Urinary bladder (tissue), 4 donors: ENCODE data around the gene PAIP2. TPM values are rescaled to one million over a fixed set of nuclear protein-coding genes. Genes with fewer than 3 reads are reported as not detected.
"Not testable (repeated sequence)": the region's sequence is repeated elsewhere in the genome, so short reads cannot be mapped to it uniquely, and the experiment has no call there.

Experiments
- DNase-seq: peaks from one replicate; pipeline ENCODE4 v3.0.0-alpha.2; 2015; ENCODE audit errors: extremely low spot score
- H3K27ac ChIP-seq: one replicate; pipeline ENCODE4 v1.5.1; 2013; ENCODE audit warnings: low read depth, mild to moderate bottlenecking, moderate library complexity
- H3K36me3 ChIP-seq: one replicate; pipeline ENCODE4 v1.6.1; 2013; ENCODE audit warnings: mild to moderate bottlenecking, moderate library complexity; ENCODE audit not compliant: insufficient read depth
- H3K4me1 ChIP-seq: one replicate; pipeline ENCODE4 v1.6.1; 2013; ENCODE audit warnings: mild to moderate bottlenecking, moderate library complexity; ENCODE audit not compliant: insufficient read depth
- H3K4me3 ChIP-seq: one replicate; pipeline ENCODE4 v1.5.1; 2013; ENCODE audit warnings: low read depth, low read length
- WGBS: extraction: QIAGEN DNeasy Blood & Tissue Kit; methylation state at CpG from one replicate; pipeline ENCODE4 v1.1.7; 2013; 5-methylcytosine and 5-hydroxymethylcytosine counted together
- polyA plus RNA-seq: library from polyadenylated mRNA; stranded (reverse); fragments of 200-250 nt; gene quantifications from one replicate; pipeline ENCODE4 v1.2.3, GENCODE V29; 2013
- total RNA-seq: library from RNA; depleted of rRNA; stranded (reverse); fragments of >200 nt; gene quantifications from one replicate; pipeline ENCODE4 v1.2.3, GENCODE V29; 2014
- donor health status: healthy with polysubstance abuse.
- donor health status: healthy.

The PAIP2 gene
- total and polyA plus RNA-seq, 2 donors, result 91.9 to 110 TPM

- WGBS, result 98% methylated on average over 10 of the region's 10 CpGs
- not testable (repeated sequence) for H3K4me3 ChIP-seq, H3K4me1 ChIP-seq, H3K36me3 ChIP-seq, H3K27ac ChIP-seq, DNase-seq
Observed at GRCh38 chr5:139386956-139387355, 45.3 kb downstream of the PAIP2 start.

DNA sequence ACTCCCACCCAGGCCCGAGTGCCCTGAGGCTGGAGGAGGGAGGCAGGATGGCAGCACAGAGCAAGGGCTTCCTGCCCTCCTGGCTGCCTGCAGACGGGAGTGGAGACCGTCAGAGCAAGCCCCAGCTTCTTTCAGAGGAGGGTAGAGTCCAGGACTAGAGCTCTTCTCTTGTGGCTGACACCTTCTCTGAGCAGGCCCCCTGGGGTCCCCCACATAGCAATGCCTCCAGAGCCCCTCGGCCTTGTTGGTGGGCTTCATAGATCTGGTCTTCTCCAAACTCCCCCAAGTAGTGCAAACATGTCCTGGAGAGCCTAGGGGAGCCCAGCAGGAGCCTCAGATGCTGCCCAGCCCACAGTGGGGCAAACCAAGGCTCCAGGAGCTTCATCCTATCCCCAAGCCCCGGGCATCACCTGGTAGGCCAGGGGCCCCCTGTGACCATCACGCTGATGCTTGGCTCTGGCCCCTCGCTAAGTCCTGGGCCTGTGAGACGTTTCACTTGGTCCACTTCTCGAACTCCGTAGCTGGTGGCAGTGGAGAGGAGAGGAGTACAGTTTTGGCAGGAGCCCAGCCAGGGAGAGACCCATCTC lies 46.0 kb downstream of the PAIP2 start:
- Histone ChIP-seq H3K27ac (no peak overlapping the region), H3K36me3 (no peaks in the 10 kb centered on the region), H3K4me1 (peaks cover 3% of the 10 kb centered on the region), H3K4me3 (no peak overlapping the region)
- 78% methylated on average over 10 of the region's 10 CpGs for WGBS
- no peak for DNase-seq

GRCh38 chr5:139388198-139388821 lies 46.7 kb downstream of the PAIP2 start:
- Histone ChIP-seq H3K36me3 (no peaks in the 10 kb centered on the region), H3K4me3 (no peak overlapping the region), H3K27ac (no peak overlapping the region), H3K4me1 (peaks cover 3% of the 10 kb centered on the region)
- no peak for DNase-seq
- WGBS, result 40% methylated on average over 8 of the region's 8 CpGs

GRCh38 chr5:139389701-139390638 lies 48.3 kb downstream of the PAIP2 start, which contains the start of gene MZB1:
Gene MZB1 (minus strand): TSS chr5:139389913. CDS start chr5:139389856, 57 bp downstream.
- H3K4me1 ChIP-seq, result peaks cover 3% of the 10 kb centered on the region
- WGBS, result 84% methylated on average over 11 of the region's 11 CpGs
- no peak for DNase-seq
- no peak within 1 kb of the TSS for H3K4me3 ChIP-seq
- no peaks in the 10 kb centered on the region for H3K36me3 ChIP-seq
- no peak within 1 kb of the TSS for H3K27ac ChIP-seq

- Histone ChIP-seq H3K4me1 (peaks cover 3% of the 10 kb centered on the region), H3K4me3 (no peak overlapping the region), H3K36me3 (no peaks in the 10 kb centered on the region), H3K27ac (peak overlapping the region; percentile 23)
- DNase-seq, result no peak
- WGBS, result 82% methylated on average over 10 of the region's 10 CpGs
Observed at GRCh38 chr5:139390639-139391569, 49.2 kb downstream of the PAIP2 start.

DNA sequence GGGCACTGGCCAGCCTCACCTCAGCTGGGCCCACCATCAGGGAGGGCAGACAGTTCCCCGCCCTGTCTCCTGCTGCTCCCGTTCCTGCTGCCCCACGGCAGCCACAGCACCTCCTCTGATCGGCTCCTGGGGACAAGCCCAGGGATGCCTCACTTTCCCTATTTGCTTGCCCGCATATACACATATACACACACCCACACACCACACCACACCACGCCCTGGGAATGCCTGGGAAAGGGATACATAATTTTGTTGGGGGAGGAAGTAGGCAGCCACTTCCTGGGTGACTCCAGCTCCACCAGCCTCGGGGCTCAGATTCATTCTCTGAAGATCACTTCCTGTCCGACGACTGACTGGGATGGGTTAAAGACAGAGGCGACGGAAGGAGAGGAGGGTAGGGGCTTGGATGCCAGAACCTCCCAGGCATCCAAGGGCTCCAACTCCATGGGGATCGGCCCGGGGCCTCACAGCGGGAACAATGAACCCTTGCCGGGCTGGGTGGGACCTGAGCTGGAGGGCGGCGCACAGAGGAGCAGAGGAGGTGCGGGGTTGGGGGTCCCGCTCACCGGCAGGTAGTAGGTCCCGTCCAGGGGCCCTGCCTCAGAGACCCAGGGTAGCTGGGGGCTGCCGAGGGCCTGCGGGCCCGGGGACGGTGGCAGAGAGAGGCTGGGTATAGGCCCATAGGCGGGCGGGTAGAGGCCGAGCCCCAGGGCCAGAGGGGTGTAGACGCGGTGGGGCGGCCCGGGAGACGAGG lies 50.1 kb downstream of the PAIP2 start:
- peak overlapping the region; percentile 23 for H3K27ac ChIP-seq
- no peak for DNase-seq
- peaks cover 3% of the 10 kb centered on the region for H3K4me1 ChIP-seq
- 55% methylated on average over 33 of the region's 33 CpGs for WGBS
- H3K36me3 ChIP-seq, result no peaks in the 10 kb centered on the region
- peak overlapping the region; percentile 13 for H3K4me3 ChIP-seq

- Histone ChIP-seq H3K36me3 (no peaks in the 10 kb centered on the region), H3K4me3 (peak overlapping the region; percentile 13), H3K27ac (no peak overlapping the region), H3K4me1 (peaks cover 3% of the 10 kb centered on the region)
- DNase-seq, result no peak
- WGBS, result 17% methylated on average over 36 of the region's 36 CpGs
Observed at GRCh38 chr5:139392324-139392677, 50.6 kb downstream of the PAIP2 start.

DNA sequence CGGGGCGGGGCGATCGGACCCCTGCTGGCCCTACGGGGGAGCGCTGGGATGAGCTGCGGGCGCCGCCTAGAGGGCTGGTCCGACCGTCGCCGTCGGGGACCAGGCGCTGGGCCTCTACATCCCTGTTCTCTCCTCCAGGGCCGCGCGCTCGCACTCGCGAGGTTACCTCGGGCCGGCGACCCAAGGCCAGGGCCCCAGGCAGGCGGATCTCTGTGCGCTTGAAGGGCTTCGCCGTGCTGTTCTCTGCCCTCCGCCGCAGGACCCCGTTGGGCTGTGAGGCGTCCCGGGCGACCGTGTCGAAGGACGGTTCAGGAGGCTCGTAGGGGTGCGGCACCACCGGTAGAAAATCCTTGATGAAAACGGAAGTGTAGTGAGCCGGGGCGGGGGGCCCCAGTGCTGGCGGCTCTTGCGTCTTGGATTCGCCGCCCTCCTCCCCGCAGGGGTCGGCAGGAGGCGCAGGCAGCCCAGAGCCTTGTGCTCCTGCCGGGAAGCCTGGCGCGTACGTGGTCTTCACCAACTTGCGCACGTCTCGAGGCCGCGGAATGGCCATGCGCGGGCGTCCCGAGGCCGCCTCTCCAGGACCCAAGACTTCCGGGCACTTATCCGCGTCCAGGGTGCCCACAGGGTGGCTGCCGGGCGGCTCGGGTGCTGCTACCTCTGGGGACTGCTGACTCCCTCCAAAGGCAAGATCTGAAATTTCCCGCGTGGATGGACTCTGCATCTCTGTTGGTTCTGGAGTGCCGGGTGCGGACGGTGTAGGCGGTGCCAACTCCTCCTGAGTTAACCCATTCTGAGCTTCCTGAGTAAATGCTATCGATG lies 51.2 kb downstream of the PAIP2 start:
- Histone ChIP-seq H3K4me3 (peak overlapping the region; percentile 59), H3K36me3 (no peaks in the 10 kb centered on the region), H3K27ac (no peak overlapping the region), H3K4me1 (peaks cover 3% of the 10 kb centered on the region)
- DNase-seq, result no peak
- 8% methylated on average over 77 of the region's 77 CpGs for WGBS

- no peak overlapping the region for H3K27ac ChIP-seq
- 10% methylated on average over 49 of the region's 49 CpGs for WGBS
- DNase-seq, result no peak
- peaks cover 3% of the 10 kb centered on the region for H3K4me1 ChIP-seq
- no peaks in the 10 kb centered on the region for H3K36me3 ChIP-seq
- H3K4me3 ChIP-seq, result peak overlapping the region; percentile 59
Observed at GRCh38 chr5:139393497-139394122, 52.0 kb downstream of the PAIP2 start.

- under 1% methylated on average over 62 of the region's 62 CpGs for WGBS
- Histone ChIP-seq H3K4me1 (peaks cover 3% of the 10 kb centered on the region), H3K4me3 (peak overlapping the region; percentile 59), H3K27ac (no peak overlapping the region), H3K36me3 (no peaks in the 10 kb centered on the region)
- DNase-seq, result no peak
Observed at GRCh38 chr5:139394123-139394653, 52.5 kb downstream of the PAIP2 start.
